GM21447 (cell line): ENCODE results near the gene CTNNA1.
"Not testable (repeated sequence)": the region's sequence is repeated elsewhere in the genome, so short reads cannot be mapped to it uniquely, and the experiment has no call there.

Source experiments
- ATAC-seq: cut with Tn5 transposase; IDR thresholded peaks from one replicate; pipeline ENCODE4 v1.9.1; 2021; ENCODE audit not compliant: unreplicated experiment

CTNNA1 gene, protein sequence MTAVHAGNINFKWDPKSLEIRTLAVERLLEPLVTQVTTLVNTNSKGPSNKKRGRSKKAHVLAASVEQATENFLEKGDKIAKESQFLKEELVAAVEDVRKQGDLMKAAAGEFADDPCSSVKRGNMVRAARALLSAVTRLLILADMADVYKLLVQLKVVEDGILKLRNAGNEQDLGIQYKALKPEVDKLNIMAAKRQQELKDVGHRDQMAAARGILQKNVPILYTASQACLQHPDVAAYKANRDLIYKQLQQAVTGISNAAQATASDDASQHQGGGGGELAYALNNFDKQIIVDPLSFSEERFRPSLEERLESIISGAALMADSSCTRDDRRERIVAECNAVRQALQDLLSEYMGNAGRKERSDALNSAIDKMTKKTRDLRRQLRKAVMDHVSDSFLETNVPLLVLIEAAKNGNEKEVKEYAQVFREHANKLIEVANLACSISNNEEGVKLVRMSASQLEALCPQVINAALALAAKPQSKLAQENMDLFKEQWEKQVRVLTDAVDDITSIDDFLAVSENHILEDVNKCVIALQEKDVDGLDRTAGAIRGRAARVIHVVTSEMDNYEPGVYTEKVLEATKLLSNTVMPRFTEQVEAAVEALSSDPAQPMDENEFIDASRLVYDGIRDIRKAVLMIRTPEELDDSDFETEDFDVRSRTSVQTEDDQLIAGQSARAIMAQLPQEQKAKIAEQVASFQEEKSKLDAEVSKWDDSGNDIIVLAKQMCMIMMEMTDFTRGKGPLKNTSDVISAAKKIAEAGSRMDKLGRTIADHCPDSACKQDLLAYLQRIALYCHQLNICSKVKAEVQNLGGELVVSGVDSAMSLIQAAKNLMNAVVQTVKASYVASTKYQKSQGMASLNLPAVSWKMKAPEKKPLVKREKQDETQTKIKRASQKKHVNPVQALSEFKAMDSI

GRCh38 chr5:138752951-138753793 is at the start of gene CTNNA1:
CTNNA1 (plus strand) TSS chr5:138753425; CDS start chr5:138781925, 28,500 bp downstream.
- peak; percentile 50 for ATAC-seq

GRCh38 chr5:138703777-138704176 is 49.4 kb upstream of the CTNNA1 start:
- ATAC-seq = not testable (repeated sequence)

GRCh38 chr5:138705007-138705406 is 48.2 kb upstream of the CTNNA1 start:
- ATAC-seq = no peak

DNA sequence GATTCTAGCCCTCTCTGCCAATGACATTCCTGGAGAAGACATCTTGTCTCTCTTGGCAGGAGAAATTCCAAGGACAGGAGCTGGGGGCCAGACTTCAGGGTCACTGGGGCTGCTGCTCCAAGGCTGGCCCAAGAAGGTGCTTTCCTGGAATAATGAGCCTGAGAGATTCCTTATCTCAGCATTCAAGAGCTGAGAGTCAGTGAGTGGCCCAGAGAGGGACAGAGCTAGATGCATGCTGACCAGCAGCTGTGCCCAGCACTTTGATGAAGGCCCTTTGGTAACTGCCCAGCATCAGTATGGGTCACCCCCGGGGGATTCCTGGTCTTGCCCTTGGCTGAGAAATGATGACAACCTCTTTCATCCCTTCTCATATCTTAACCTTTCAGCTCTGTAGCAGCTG is 47.7 kb upstream of the CTNNA1 start:
- no peak for ATAC-seq

DNA sequence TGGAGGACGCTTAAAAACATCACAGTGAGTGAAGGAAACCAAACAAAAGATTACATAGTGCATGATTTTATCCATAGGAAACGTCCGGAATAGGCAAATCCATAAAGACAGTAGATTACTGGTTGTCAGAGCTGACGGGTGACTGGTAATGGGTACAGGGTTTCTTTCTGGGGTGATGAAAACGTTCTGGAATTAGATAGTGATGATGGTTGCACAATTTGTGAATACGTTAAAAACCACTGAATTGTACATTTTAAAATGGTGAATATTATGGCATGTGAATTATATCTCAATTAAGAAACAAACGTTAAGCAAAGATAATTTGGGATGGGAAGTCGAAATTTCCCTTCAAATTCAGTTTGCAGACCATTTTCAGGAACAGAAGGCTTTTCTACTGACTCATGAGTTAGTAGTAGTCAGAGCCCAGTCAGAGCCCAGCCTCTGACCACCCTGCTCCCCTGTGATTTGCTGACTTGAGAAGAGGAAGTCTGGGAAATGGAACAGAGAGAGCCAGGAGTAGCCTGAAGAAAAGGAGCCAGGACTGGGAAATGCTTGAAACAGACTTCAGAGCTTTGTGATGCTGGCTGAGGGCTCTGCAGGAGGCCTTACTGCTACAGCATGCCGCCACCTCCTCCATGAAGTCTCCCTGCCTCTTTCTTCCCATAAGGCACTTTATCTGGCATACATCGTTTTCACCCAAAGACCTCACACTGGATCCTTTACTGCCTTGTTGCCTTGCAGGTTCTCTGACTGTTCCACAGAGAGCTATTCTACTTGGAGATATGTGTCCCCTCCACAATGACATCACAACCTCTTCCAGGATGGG is 46.4 kb upstream of the CTNNA1 start:
- ATAC-seq = no peak

DNA sequence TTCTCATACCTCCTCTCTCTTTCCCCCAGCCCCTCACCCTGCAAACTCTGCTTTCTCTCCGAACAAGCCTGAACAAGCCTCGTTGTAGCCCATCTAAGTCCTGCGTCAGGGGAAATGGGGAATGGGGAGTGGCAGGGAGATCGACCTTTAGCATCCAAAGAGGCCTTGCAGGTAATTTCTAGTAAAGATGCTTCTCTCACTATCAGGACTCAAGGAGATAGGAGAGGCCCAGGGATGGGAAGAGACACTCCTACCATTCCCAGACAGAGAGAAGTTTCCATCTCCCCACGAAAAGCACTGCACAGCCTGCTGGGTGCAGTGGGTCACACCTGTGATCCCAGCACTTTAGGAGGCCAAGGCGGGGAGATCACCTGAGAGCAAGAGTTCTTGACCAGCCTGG is 44.4 kb upstream of the CTNNA1 start:
- no peak for ATAC-seq

DNA sequence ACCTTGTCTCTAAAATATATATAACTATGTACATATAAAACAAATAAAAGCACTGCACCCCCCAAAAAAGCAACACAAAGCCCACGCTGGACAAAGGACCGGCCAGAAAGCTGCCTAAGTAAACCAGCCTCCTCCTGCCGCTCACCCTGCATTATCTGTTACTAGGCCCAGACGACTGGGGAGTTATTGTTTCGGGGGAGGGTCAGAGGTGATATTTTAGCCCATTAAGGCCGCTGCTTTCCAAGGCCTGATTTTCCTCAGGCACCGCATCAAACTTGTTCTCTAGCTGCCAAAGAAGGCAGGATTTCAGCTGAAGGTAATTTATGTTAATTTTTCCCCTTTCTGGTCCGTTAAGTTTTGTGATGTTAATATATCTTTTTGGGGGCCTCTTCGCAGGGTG is 44.0 kb upstream of the CTNNA1 start:
- no peak for ATAC-seq

DNA sequence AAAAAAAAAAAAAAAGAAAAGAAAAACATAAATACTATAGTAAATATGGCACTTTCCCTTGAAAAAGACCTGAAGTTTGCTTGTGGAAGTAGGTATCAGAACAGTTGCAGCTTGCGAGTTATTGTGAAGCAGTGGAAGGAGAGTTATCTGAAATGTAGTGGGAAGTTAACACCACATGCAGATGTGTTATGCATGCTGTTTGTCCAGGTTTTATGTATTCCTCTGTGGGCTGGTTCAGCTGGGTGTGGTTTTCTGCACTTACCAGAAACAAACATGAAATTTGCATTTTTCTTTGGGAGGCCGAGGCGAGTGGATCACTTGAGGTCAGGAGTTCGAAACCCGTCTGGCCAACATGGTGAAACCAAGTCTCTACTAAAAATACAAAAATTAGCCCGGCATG is 42.1 kb upstream of the CTNNA1 start:
- ATAC-seq = no peak

DNA sequence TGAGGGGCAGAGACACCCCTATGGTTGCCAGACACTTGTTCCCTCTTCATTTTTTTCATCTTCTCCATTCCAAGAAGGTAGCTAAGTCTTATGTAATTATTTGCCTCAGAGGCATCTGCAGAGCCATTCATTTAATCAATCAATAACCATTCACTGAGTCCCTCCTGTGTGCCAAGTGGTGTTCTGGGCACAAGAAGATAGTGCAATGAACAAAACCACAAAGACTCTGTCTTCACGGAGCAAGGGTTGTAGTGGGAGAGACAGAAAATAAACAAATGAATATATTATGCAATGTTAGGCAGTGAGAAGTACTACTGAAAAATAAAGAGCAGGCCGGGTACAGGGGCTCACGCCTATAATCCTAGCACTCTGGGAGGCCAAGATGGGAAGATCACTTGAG is 41.4 kb upstream of the CTNNA1 start:
- no peak for ATAC-seq

DNA sequence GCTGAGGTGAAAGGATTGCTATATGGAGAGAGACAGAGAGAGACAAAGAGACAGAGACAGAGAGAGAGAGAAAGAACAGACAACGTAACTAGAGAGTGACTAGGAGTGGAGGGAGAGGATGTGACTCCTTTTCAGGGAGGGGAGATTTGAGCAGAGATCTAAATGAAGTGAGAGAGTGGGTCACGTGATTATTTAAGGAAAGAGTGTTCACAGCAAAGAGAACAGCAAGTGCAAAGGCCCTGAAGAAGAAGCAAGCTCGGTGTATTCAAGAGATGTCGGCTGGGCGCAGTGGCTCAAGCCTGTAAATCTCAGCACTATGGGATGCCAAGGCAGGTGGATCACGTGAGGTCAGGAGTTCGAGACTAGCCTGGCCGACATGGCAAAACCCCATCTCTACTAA is 40.9 kb upstream of the CTNNA1 start:
- ATAC-seq = no peak

DNA sequence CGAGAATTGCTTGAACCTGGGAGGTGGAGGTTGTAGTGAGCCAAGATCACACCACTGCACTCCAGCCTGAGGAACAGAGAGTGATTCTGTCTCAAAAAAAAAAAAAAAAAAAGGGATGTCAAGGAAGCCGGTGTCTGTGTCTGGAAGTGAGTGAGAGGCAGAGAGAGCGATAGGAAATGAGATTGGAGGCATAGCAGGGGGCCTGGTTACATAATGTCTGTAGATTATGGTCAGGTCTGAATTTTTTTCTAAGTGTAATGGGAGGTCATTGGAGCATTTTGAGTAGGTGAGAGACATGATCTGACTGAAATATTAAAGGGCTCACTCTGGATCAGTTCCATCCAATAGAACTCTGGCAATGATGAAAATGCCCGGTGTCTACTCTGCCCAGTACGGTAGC is 40.4 kb upstream of the CTNNA1 start:
- ATAC-seq = no peak

- no peak for ATAC-seq
Measured at GRCh38 chr5:138713247-138713646, 40.0 kb upstream of the CTNNA1 start.

- ATAC-seq = no peak
Measured at GRCh38 chr5:138714694-138715093, 38.5 kb upstream of the CTNNA1 start.

- ATAC-seq = not testable (repeated sequence)
Measured at GRCh38 chr5:138715931-138716432, 37.2 kb upstream of the CTNNA1 start.

DNA sequence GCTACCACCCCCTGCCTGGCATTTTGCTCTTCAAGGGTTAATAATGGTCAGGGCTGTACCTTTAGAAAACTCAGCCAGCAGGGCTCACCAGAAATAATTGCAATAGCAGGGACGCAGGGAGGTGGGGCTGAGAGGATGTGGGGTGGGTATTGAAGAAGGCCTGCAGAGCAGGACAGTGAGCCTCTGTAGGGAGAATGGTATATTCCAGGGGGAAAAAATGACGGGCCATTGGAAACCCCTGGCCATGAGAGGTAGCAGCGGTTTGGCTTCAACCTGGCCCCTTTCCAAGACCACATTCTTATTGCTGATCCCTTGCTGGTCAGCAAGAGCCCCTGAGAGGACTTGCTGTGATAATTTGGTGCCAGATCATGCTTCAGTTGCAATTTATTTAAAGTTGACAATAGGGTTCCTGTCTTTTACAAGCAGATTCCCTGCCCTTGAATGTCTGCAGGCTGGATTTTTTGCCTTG is 36.7 kb upstream of the CTNNA1 start:
- ATAC-seq = no peak

DNA sequence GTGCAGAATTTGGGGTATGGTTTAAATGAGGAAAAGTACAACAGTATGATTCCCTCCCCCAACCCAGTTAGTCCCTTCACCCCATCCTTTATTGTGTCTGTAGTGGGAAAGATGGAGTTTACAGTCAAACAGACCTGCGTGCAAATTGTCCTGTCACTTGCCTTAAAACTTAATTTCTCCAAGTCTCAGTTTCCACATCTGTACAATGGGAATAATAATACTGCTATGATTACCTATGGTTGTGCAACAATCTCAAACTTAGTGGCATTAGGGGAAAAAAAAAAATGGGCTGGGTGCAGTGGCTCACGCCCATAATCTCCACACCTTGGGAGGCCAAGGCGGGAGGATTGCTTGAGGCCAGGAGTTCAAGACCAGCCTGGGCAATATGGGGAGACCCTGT is 35.8 kb upstream of the CTNNA1 start:
- no peak for ATAC-seq

GRCh38 chr5:138719811-138720210 is 33.4 kb upstream of the CTNNA1 start:
- no peak for ATAC-seq

GRCh38 chr5:138720840-138721239 is 32.4 kb upstream of the CTNNA1 start:
- ATAC-seq = no peak

GRCh38 chr5:138721979-138722378 is 31.2 kb upstream of the CTNNA1 start:
- no peak for ATAC-seq
